Activated CD4-positive, CD25-positive, alpha-beta regulatory T cell treated with anti-CD3 and anti-CD28 coated beads, Interleukin-2, amount 50 U/mL, for 16 hours (primary cell): Measurements from ENCODE around the gene PNPLA4.

Experiments
- DNase-seq: peaks from one replicate; pipeline ENCODE4 v3.0.0-alpha.2; 2020; ENCODE audit warnings: low read depth, low spot score

Gene PNPLA4

DNA sequence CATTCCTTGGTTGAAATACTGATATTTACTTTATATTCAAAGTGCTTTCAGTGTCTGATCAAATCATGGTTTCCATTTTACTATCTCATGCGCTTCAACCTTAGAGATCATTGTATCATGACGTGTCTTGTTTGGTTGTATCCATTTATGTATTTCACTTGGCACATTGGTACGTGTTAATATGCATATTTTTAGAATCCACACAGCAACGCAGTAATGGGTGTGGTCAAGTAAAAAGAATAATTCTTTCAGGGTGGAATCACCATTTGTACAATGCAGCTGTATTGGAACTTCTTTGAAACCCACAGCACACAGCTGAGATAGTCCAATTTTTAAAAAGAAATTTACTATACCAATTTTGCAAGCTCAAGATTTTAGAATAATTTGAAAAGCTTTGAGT is 55.2 kb downstream of the PNPLA4 start:
- DNase-seq, result no peak

DNA sequence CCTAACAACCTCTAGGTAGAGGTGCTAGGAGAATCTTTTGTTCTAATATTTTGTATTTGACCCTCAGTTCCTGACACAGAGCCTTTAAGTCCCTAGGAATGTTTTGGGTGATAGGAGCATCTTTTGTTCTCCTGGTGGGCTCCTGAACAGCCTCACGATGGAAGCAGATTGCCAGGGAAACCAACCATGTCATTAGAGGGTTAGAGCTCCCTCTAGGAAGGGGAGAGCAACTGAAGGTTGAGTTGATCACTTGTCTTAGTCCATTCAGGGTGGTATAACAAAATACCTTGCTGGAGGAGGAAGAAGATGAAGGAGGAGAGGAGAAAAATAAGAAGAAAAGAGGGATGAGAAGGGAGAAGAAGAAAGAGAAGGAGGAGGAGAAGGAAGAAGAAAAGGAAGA is 75.0 kb downstream of the PNPLA4 start:
- DNase-seq, result no peak
